Astrocyte of the cerebellum (primary cell): ENCODE results near the gene UGGT2.
"Not testable (repeated sequence)": the region's sequence is repeated elsewhere in the genome, so short reads cannot be mapped to it uniquely, and the experiment has no call there.

ENCODE experiments used
- DNase-seq: peaks from one replicate; pipeline ENCODE4 v3.0.0-alpha.2; 2011; ENCODE audit warnings: low read depth
- H3K4me3 ChIP-seq: 2 replicates; pipeline ENCODE4 v1.5.1; 2011; ENCODE audit warnings: mild to moderate bottlenecking, low read depth, low read length, moderate library complexity
- in situ Hi-C: cut with HindIII; loops from 2 replicates; pipeline ENCODE4 v1.10.0; 2017; ENCODE audit warnings: low sequenced_read_pairs
- TF ChIP-seq, protein P1 (sequence below): IDR thresholded peaks from 2 replicates; pipeline ENCODE4 v1.5.1; 2012; ENCODE audit warnings: low read length, low read depth, moderate library complexity, mild to moderate bottlenecking; ENCODE audit errors: missing control alignments

UGGT2 gene

DNA sequence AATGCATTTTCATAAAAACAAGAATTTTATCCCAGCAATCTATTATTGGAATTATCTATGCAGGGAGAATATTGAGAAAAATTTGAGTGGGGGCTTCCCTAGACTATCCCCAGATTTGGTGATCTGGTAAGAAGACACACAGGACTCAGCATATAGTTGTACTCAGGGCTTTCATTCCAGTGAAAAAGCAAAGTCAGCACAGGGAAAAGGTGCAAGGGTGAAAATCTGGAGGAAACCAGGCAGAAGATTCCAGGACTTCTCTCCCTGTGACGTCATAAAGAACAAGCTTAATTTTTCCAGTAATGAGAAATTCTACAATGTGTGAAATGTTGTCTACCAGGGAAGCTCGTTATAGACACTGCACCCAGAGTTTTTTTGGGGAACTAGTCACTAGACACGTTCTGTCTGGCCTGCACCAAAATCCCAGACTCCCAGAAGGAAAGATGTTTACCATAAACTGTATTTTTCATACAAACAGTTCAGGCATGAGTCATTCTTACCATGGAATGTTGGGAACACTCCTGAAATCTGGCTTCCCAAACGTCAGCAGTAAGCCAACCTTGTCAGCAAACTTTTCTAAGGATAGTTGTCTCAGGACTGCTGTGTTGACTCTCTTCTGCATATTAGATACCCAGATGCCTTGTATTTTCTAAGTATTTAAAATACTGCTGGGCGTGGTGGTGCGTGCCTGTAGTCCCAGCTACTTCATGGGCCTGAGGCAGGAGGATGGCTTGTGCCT lies 268.9 kb downstream of the UGGT2 start:
- DNase-seq, result peak; percentile 78
- in situ Hi-C loops, result no loop called here
- TF ChIP-seq, protein P1, sequence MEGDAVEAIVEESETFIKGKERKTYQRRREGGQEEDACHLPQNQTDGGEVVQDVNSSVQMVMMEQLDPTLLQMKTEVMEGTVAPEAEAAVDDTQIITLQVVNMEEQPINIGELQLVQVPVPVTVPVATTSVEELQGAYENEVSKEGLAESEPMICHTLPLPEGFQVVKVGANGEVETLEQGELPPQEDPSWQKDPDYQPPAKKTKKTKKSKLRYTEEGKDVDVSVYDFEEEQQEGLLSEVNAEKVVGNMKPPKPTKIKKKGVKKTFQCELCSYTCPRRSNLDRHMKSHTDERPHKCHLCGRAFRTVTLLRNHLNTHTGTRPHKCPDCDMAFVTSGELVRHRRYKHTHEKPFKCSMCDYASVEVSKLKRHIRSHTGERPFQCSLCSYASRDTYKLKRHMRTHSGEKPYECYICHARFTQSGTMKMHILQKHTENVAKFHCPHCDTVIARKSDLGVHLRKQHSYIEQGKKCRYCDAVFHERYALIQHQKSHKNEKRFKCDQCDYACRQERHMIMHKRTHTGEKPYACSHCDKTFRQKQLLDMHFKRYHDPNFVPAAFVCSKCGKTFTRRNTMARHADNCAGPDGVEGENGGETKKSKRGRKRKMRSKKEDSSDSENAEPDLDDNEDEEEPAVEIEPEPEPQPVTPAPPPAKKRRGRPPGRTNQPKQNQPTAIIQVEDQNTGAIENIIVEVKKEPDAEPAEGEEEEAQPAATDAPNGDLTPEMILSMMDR, result no peak
- H3K4me3 ChIP-seq, result no peak overlapping the region

- H3K4me3 ChIP-seq, result no peak overlapping the region
- in situ Hi-C loops, result no loop called here
- DNase-seq, result no peak
- TF ChIP-seq, protein P1, result no peak
Observed at GRCh38 chr13:95783747-95784146, 269.5 kb downstream of the UGGT2 start.

DNA sequence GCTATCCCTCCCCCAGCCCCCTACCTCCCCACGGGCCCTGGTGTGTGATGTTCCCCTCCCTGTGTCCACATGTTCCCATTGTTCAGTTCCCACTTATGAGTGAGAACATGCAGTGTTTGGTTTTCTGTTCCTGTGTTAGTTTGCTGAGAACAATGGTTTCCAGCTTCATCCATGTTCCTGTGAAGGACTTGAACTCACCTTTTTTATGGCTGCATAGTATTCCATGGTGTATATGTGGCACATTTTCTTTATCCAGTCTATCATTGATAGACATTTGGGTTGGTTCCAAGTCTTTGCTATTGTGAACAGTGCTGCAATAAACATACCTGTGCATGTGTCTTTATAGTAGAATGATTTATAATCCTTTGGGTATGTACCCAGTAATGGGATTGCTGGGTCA lies 271.3 kb downstream of the UGGT2 start:
- DNase-seq, in situ Hi-C loops, H3K4me3 ChIP-seq: not testable (repeated sequence)

DNA sequence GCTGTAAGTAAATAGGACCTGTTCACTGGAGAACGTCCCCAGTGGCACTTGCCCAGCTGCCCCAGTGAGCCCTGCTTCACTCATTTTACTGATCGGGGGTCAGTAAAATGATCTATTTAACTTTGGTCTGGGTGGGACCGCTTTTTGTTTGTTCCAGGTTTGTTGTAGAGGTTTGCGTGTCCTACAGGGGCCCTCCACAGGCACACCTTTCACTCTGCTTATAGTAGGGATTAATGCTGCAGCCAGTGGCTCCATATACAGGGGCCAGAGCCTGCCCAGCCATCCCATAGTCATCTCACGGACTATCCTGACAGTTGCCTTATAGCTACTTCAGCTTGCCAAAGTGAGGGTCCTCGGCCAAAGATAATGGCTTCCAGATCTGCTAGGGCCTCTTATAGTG lies 272.2 kb downstream of the UGGT2 start:
- TF ChIP-seq, protein P1, result no peak
- in situ Hi-C loops, result no loop called here
- H3K4me3 ChIP-seq, result no peak overlapping the region
- no peak for DNase-seq

DNA sequence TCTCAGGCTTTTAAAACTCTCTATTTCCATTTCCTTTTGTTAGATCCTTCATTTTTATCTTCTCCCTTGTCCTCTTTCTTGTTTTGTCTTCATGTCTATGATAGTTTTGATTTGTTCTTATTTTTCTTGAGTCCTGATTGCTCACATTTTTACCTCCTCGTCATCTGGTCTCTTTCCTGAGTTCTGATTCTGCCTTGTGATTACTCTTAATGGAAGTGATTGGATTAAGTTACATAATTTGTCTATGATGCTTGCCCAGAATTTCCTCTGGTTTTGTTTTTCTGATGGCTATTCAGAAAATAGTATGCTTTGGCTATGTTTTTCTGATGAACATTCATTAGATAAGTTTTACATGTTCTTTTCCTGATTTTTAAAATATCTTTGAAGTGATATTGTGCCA lies 273.7 kb downstream of the UGGT2 start:
- DNase-seq, result no peak
- TF ChIP-seq, protein P1, result no peak
- in situ Hi-C loops, result no loop called here
- H3K4me3 ChIP-seq, result no peak overlapping the region

DNA sequence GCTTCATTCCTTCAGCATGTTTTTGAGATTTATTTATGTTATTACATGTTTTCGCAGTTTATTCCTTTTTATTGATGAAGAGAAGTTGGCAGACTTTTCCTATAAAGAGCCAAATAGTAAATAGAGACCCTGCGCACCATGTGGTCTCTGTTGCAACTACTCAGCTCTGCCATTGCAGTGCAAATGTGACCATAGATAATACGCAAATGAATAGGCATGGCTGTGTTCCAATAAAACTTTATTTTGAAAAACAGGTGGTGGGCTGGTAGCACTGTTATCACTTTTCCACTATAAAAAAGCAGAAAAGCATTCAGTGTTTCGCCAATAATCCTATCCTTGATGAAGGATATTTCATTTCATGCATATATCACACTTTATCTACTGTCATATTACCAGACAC lies 281.3 kb downstream of the UGGT2 start:
- in situ Hi-C loops, result loop anchor here (5.0 kb wide), 1 partner anchor 75 kb away; no protein-coding TSS in a partner anchor

DNA sequence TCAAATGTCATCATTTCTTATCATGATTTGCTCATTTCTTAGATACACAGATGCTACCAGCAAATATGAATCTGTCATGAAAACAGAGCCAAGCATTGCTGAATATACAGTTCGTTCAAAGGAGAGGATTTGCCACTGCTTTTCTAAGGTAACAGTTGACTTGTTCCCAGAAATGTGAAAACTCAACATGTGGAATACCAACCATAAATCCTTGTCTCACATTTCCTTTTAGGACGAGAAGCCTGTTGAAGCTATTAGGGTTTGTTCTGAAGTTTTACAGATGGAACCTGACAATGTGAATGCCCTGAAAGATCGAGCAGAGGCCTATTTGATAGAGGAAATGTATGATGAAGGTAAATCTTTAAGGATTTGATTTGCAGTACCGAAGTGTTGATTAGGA lies 289.6 kb downstream of the UGGT2 start:
- in situ Hi-C loops, result no loop called here
- no peak for DNase-seq
- TF ChIP-seq, protein P1, result no peak
- H3K4me3 ChIP-seq, result no peak overlapping the region

More for the DNA sequence above, 281.3 kb downstream of the UGGT2 start:
- no peak for DNase-seq
- TF ChIP-seq, protein P1, result no peak
- H3K4me3 ChIP-seq, result no peak overlapping the region

DNA sequence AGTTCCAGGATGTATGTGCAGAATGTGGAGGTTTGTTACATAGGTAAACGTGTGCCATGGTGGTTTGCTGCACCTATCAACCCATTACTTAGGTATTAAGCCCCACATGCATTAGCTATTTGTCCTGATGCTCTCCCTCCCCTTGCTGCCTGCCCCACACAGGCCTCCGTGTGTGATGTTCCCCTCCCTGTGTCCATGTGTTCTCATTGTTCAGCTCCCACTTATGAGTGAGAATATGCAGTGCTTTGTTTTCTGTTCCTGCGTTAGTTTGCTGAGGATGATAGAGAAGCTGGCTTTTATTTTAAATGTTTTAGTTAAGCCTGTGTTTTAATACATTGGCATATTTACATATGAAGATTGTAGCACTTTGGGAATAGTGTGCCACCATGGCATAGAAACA lies 290.6 kb downstream of the UGGT2 start:
- H3K4me3 ChIP-seq, DNase-seq, in situ Hi-C loops: not testable (repeated sequence)
